Thyroid gland (tissue), 4 donors: ENCODE measurements around the gene LSM11.

Experiments used
- CTCF ChIP-seq, 6 experiments: fragments of 200-600 bp in 3 of 6; fragments of 450-650 bp in 3 of 6; sonication (generic) in 3 of 6; IDR thresholded peaks; one replicate each; pipeline ENCODE4 v1.5.1; 2016 to 2019; ENCODE audit warnings: antibody characterized with exemption in 6 of 6, mild to moderate bottlenecking in 2 of 6, inconsistent platforms in 1 of 6, moderate library complexity in 1 of 6
- POLR2A ChIP-seq, 2 donors: fragments of 450-650 bp; IDR thresholded peaks; one replicate each; pipeline ENCODE4 v1.6.1; 2017; ENCODE audit warnings: antibody characterized with exemption in 2 of 2, mild to moderate bottlenecking in 2 of 2, moderate library complexity in 1 of 2

GRCh38 chr5:157729858-157730257, 13.7 kb upstream of the LSM11 start:
- no peak for TF ChIP-seq CTCF (IDR thresholded peaks at IDR 0.05)
- TF ChIP-seq POLR2A (IDR thresholded peaks at IDR 0.05), result no peak
